ENCODE data around the gene SARS1.

- TF ChIP-seq POLR2A (IDR thresholded peaks at IDR 0.05) (no peak), CTCF (IDR thresholded peaks at IDR 0.05) (no peak)
Observed at GRCh38 chr1:109229531-109230127, 15.9 kb downstream of the SARS1 start.

All from Peyer's patch (tissue), 4 donors.